Stomach (tissue), 19 donors: ENCODE data around the gene SLC38A9. TPM values are rescaled to one million over a fixed set of nuclear protein-coding genes. Genes with fewer than 3 reads are reported as not detected.
"Not testable (repeated sequence)": the region's sequence is repeated elsewhere in the genome, so short reads cannot be mapped to it uniquely, and the experiment has no call there.

Experiments used
- DNase-seq, 2 donors: peaks; one replicate each; pipeline versions ENCODE4 v3.0.0 to v3.0.0-alpha.2; 2013 to 2019
- H3K27ac ChIP-seq, 5 donors: fragments of 200-600 bp in 4 of 5; sonication (generic) in 4 of 5; one replicate each; pipeline ENCODE4 v1.5.1; 2013 to 2019; ENCODE audit warnings: mild to moderate bottlenecking in 1 of 5, moderate library complexity in 1 of 5
- H3K27me3 ChIP-seq, 3 donors: fragments of 200-600 bp; sonication (generic); one replicate each; pipeline ENCODE4 v1.5.1; 2017 to 2019; ENCODE audit warnings: mixed run types in 1 of 3
- H3K36me3 ChIP-seq, 4 donors: fragments of 200-600 bp; sonication (generic); 1 replicate in 3 of 4; 2 replicates in 1 of 4; pipeline ENCODE4 v1.5.1; 2016 to 2019
- H3K4me1 ChIP-seq, 4 donors: fragments of 200-600 bp; sonication (generic); one replicate each; pipeline ENCODE4 v1.5.1; 2016 to 2019
- H3K4me3 ChIP-seq, 4 donors: fragments of 200-600 bp; sonication (generic) in 3 of 4; one replicate each; pipeline ENCODE4 v1.5.1; 2016 to 2019; ENCODE audit warnings: mild to moderate bottlenecking in 1 of 4
- H3K9me3 ChIP-seq, 4 donors: fragments of 200-600 bp; sonication (generic); one replicate each; pipeline ENCODE4 v1.5.1; 2016 to 2019
- EP300 ChIP-seq: sonication (generic); formaldehyde crosslinking; IDR thresholded peaks from one replicate; pipeline ENCODE4 v1.6.1; 2017; ENCODE audit warnings: antibody characterized with exemption
- POLR2A ChIP-seq, 4 donors: fragments of 450-650 bp; IDR thresholded peaks; one replicate each; pipeline ENCODE4 v1.6.1; 2016; ENCODE audit warnings: antibody characterized with exemption in 4 of 4, control low read depth in 2 of 4, mild to moderate bottlenecking in 1 of 4, moderate library complexity in 1 of 4
- POLR2AphosphoS5 ChIP-seq, 3 donors: sonication (generic); formaldehyde crosslinking; IDR thresholded peaks; one replicate each; pipeline ENCODE4 v1.6.1; 2016; ENCODE audit warnings: antibody characterized with exemption in 3 of 3
- WGBS, 5 donors: extraction: QIAGEN DNeasy Blood & Tissue Kit in 3 of 5; methylation state at CpG; one replicate each; pipeline versions ENCODE4 v1.1.5 to v1.1.7; 2013 to 2018; 5-methylcytosine and 5-hydroxymethylcytosine counted together
- intact Hi-C: fragments of 100-400 bp; cut with DNase I; formaldehyde crosslinking; loops from one replicate; pipeline ENCODE4 v1.15.1; 2023; ENCODE audit warnings: low total_unique reads
- long read RNA-seq, 10 donors: transcript quantifications; one replicate each; lab custom pipeline, GENCODE V29; 2026
- polyA plus RNA-seq, 3 donors: library from polyadenylated mRNA; stranded (reverse); fragments of 200-250 nt; gene quantifications; one replicate each; pipeline ENCODE4 v1.2.3, GENCODE V29; 2013
- total RNA-seq, 5 donors: library from RNA; depleted of rRNA; stranded (reverse); fragments of >200 nt; gene quantifications; one replicate each; pipeline versions ENCODE4 v1.1.0 to v1.2.3, GENCODE V29; 2014 to 2016
- TF ChIP-seq, protein P1 (sequence below), 7 experiments: fragments of 450-650 bp in 4 of 7; fragments of 200-600 bp in 3 of 7; sonication (generic) in 3 of 7; IDR thresholded peaks; one replicate each; pipeline ENCODE4 v1.5.1; 2016 to 2019; ENCODE audit warnings: antibody characterized with exemption in 7 of 7, control low read depth in 2 of 7, mild to moderate bottlenecking in 1 of 7
- donor health status: healthy with polysubstance abuse.
- donor health status: Bipolar disorder and iron deficiency.
- donor health status: healthy.

The SLC38A9 gene
- total RNA-seq, result 100 to 1,000 TPM in 2 of 5 donors, 10 to 100 TPM in 2, 1 to 10 TPM in 1; 4.1 to 120 (median 61.0) TPM
- 1 to 10 TPM; 3.7 to 5.5 (median 4.9) TPM for polyA plus RNA-seq
- long read RNA-seq, donor 1, result 0 reads
- long read RNA-seq, donor 2, result 0 reads
- long read RNA-seq, donor 3, result 0 reads
- long read RNA-seq, donor 4, partial matches to known transcripts, result 0 of 1 reads
- long read RNA-seq, donor 4, other reads (novel, unspliced or antisense), result 0 of 1 reads
- long read RNA-seq, donor 5, result 0 reads
- long read RNA-seq, donor 6, result 0 reads
- long read RNA-seq, donor 7, result 0 reads
- long read RNA-seq, donor 8, result 0 reads
- long read RNA-seq, donor 9, result 0 reads
- long read RNA-seq, donor 10, result 0 reads

DNA sequence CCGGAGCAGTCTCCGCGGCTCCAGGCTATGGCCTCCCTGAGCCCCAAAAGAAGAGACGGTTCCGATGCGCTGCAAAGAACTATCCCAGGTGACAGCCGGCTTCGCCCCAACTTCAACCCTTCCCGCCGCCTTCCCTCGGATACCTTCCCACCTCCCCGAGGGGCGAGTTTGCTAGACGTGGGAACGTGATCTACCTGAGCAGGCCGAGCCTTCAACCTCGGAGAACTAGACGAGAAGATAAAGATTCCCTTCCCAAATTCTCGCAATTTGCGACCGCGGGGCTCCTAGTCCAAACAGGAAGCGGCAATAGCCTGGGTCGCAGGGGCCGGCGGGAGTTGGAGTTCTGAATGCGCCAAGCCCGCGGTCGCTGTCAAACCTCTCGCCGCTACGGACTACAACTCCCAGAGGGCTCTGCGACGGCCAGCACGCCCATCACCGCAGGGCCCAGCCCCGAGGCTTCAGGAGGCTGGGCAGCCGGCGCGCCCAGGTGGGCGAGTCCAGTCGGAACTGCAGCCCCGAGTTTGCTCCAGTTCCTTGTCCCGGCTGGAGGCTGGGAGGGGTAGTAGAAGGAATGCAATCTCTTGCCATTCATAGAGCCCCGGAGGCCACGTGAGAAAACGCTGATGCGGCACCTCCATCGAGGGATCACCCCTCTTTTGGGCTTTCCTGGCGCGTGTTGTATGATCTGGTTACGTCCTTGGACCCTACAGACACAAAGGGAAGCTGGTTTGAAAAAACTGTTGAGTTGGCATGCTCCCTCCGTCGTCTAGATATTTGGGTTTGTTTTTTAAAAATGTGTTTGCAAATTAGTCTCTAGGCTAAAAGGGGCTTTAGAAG, at the start of gene SLC38A9:
Gene SLC38A9 (minus strand): TSS at position 302 of the 837 bp plus-strand sequence. CDS start 14,366 bp downstream, outside the sequence.
- intact Hi-C loops, result no loop called here
- peak within 1 kb of the TSS; percentile 43 to 83 (median 77) for H3K27ac ChIP-seq
- 0 to 1% (median 0%) methylated on average over 53 to 55 of the region's 55 CpGs for WGBS, 5 donors

GRCh38 chr5:55761721-55762120, 49.6 kb upstream of the SLC38A9 start:
- H3K9me3 ChIP-seq, intact Hi-C loops, H3K27me3 ChIP-seq, H3K36me3 ChIP-seq, H3K27ac ChIP-seq, H3K4me1 ChIP-seq, H3K4me3 ChIP-seq, DNase-seq: not testable (repeated sequence)
- WGBS, 5 donors, result 91 to 96% (median 91%) methylated on average over 7 of the region's 7 CpGs

More for the DNA sequence above, at the start of gene SLC38A9:
- peak; percentile 97 to 99 for DNase-seq
- peak within 1 kb of the TSS; percentile 83 to 93 (median 84) for H3K4me3 ChIP-seq
- H3K36me3 ChIP-seq, result peaks cover 0 to 17% (median 4%) of the 10 kb centered on the region in 4 donors
- peaks cover 0 to under 1% (median 0%) of the 10 kb centered on the region in 4 donors for H3K9me3 ChIP-seq
- TF ChIP-seq POLR2A (IDR thresholded peaks at IDR 0.05), result peak in 2 of 4 donors; percentile 7 to 25
- TF ChIP-seq, protein P1, sequence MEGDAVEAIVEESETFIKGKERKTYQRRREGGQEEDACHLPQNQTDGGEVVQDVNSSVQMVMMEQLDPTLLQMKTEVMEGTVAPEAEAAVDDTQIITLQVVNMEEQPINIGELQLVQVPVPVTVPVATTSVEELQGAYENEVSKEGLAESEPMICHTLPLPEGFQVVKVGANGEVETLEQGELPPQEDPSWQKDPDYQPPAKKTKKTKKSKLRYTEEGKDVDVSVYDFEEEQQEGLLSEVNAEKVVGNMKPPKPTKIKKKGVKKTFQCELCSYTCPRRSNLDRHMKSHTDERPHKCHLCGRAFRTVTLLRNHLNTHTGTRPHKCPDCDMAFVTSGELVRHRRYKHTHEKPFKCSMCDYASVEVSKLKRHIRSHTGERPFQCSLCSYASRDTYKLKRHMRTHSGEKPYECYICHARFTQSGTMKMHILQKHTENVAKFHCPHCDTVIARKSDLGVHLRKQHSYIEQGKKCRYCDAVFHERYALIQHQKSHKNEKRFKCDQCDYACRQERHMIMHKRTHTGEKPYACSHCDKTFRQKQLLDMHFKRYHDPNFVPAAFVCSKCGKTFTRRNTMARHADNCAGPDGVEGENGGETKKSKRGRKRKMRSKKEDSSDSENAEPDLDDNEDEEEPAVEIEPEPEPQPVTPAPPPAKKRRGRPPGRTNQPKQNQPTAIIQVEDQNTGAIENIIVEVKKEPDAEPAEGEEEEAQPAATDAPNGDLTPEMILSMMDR (IDR thresholded peaks at IDR 0.05), result no peak
- no peak for TF ChIP-seq EP300
- TF ChIP-seq POLR2AphosphoS5 (IDR thresholded peaks at IDR 0.05), result peak in 2 of 3 donors; percentile 65 to 87
- peaks cover 8 to 42% (median 24%) of the 10 kb centered on the region in 4 donors for H3K4me1 ChIP-seq
- H3K27me3 ChIP-seq, result no peaks in the 10 kb centered on the region

DNA sequence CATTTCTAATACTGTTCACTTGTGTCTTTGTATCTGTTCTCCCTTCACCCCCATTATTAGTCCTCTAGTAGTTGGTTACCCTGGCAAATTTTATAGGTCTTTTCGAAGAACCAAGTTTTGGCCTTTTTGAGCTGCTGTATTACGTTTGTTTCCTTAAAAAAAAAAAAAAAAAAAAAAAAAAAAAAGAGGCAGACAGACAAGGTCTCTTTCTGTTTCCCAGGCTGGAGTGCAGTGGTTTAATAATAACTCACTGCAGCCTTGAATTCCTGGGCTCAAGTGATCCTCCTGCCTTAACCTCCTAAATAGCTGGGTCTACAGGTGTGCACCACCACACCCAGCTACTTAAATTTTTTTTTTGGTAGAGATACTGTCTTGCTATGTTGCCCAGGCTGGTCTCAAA, 46.6 kb upstream of the SLC38A9 start:
- Histone ChIP-seq H3K4me3 (no peak overlapping the region), H3K9me3 (no peaks in the 10 kb centered on the region), H3K27ac (no peak overlapping the region), H3K27me3 (no peaks in the 10 kb centered on the region), H3K4me1 (peaks cover 0 to 4% (median 0%) of the 10 kb centered on the region in 4 donors), H3K36me3 (no peaks in the 10 kb centered on the region)
- intact Hi-C loops, result no loop called here
- DNase-seq, result no peak
- TF ChIP-seq POLR2A (IDR thresholded peaks at IDR 0.05) (no peak), EP300 (no peak), POLR2AphosphoS5 (IDR thresholded peaks at IDR 0.05) (no peak)
- TF ChIP-seq, protein P1 (IDR thresholded peaks at IDR 0.05), result no peak
- WGBS, 5 donors, result 62 to 77% (median 66%) methylated on average over 2 of the region's 2 CpGs

DNA sequence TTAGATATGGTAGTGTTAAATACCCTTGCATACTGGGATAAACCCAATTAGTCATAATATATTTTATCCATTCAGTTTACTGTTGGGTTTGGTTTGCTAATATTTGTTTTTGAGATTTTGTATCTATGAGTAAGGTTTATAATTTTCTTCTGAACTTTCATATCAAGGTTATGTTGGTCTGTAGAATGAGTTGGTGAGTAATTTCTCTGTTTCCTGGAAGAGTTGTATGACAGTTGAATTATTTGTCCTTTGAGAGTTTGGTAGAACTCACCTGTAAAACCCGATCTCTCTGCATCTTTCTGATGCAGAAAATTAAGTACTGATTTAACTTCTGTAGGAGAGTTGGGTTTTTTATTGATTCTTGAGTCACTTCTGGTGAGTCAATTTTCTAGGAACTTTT, 46.1 kb upstream of the SLC38A9 start:
- Histone ChIP-seq H3K36me3 (no peaks in the 10 kb centered on the region), H3K27me3 (no peaks in the 10 kb centered on the region), H3K4me3 (no peak overlapping the region), H3K27ac (no peak overlapping the region), H3K4me1 (peaks cover 0 to 4% (median 0%) of the 10 kb centered on the region in 4 donors), H3K9me3 (no peaks in the 10 kb centered on the region)
- WGBS, 5 donors, result 22 to 68% (median 33%) methylated on average over 1 of the region's 1 CpG
- intact Hi-C loops, result no loop called here
- TF ChIP-seq EP300 (no peak), POLR2A (IDR thresholded peaks at IDR 0.05) (no peak), POLR2AphosphoS5 (IDR thresholded peaks at IDR 0.05) (no peak)
- TF ChIP-seq, protein P1 (IDR thresholded peaks at IDR 0.05), result no peak
- DNase-seq, result peak in 1 of 2 donors; percentile 14
